Activated naive CD4-positive, alpha-beta T cell treated with anti-CD3 and anti-CD28 coated beads, Interleukin-2, amount 50 U/mL, for 24 hours (primary cell): Measurements from ENCODE around the gene DYRK1A.
"Not testable (repeated sequence)": the region's sequence is repeated elsewhere in the genome, so short reads cannot be mapped to it uniquely, and the experiment has no call there.

Source experiments
- H3K27ac Mint-ChIP-seq: one replicate; pipeline ENCODE4 v1.8.0; 2021; ENCODE audit warnings: mild to moderate bottlenecking, mixed read lengths
- H3K27me3 Mint-ChIP-seq: one replicate; pipeline ENCODE4 v1.8.0; 2021; ENCODE audit warnings: mixed read lengths
- H3K36me3 Mint-ChIP-seq: one replicate; pipeline ENCODE4 v1.8.0; 2021; ENCODE audit warnings: mixed read lengths
- H3K4me1 Mint-ChIP-seq: one replicate; pipeline ENCODE4 v1.8.0; 2021; ENCODE audit warnings: mixed read lengths
- H3K4me3 Mint-ChIP-seq: one replicate; pipeline ENCODE4 v1.8.0; 2021; ENCODE audit warnings: mild to moderate bottlenecking, mixed read lengths
- H3K9me3 Mint-ChIP-seq: one replicate; pipeline ENCODE4 v1.8.0; 2021; ENCODE audit warnings: mixed read lengths

DYRK1A gene

DNA sequence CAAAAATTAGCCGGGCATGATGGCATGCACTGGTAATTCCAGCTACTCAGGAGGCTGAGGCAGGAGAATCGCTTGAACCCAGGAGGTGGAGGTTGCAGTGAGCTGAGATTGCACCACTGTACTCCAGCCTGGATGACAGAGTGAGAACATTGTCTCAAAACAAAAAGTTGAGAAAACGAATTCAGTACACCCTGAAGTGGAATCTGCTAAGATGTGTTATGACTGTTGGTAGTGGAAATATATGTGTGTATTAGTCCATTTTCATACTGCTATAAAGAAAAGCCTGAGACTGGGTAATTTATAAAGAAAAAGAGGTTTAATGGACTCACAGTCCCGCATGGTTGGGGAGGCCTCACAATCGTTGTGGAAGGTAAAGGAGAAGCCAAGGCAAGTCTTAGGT, 158.4 kb downstream of the DYRK1A start:
- not testable (repeated sequence) for H3K4me1 Mint-ChIP-seq, H3K27ac Mint-ChIP-seq, H3K4me3 Mint-ChIP-seq, H3K9me3 Mint-ChIP-seq, H3K27me3 Mint-ChIP-seq, H3K36me3 Mint-ChIP-seq

GRCh38 chr21:37525810-37526209, 159.2 kb downstream of the DYRK1A start:
- no peak overlapping the region for H3K4me3 Mint-ChIP-seq
- no peaks in the 10 kb centered on the region for H3K9me3 Mint-ChIP-seq
- H3K27ac Mint-ChIP-seq = no peak overlapping the region
- peaks cover 4% of the 10 kb centered on the region for H3K4me1 Mint-ChIP-seq
- no peaks in the 10 kb centered on the region for H3K27me3 Mint-ChIP-seq
- no peaks in the 10 kb centered on the region for H3K36me3 Mint-ChIP-seq

- H3K4me3 Mint-ChIP-seq = no peak overlapping the region
- H3K4me1 Mint-ChIP-seq = no peaks in the 10 kb centered on the region
- peaks cover 5% of the 10 kb centered on the region for H3K27me3 Mint-ChIP-seq
- H3K27ac Mint-ChIP-seq = no peak overlapping the region
- H3K9me3 Mint-ChIP-seq = no peaks in the 10 kb centered on the region
- no peaks in the 10 kb centered on the region for H3K36me3 Mint-ChIP-seq
Measured at GRCh38 chr21:37527103-37527502, 160.5 kb downstream of the DYRK1A start.

DNA sequence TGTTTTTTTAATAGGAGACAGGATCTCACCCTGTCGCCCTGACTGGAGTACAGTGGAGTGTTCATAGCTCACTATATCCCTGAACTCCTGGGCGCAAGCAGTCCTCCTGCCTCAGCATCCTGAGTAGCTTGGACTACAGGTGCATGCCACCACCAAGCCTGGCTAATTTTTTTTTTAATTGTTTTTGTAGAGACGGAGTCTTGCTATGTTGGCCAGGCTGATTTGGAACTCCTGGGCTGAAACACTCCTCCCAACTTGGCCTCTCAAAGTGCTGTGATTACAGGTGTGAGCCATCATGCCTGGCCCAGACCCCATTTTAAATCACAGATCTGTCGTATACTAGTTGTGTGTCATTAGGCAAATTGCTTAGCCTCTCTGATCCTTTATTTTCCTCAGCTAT, 161.1 kb downstream of the DYRK1A start:
- H3K4me3 Mint-ChIP-seq = no peak overlapping the region
- no peak overlapping the region for H3K27ac Mint-ChIP-seq
- no peaks in the 10 kb centered on the region for H3K4me1 Mint-ChIP-seq
- no peaks in the 10 kb centered on the region for H3K36me3 Mint-ChIP-seq
- no peaks in the 10 kb centered on the region for H3K9me3 Mint-ChIP-seq
- peaks cover 6% of the 10 kb centered on the region for H3K27me3 Mint-ChIP-seq

DNA sequence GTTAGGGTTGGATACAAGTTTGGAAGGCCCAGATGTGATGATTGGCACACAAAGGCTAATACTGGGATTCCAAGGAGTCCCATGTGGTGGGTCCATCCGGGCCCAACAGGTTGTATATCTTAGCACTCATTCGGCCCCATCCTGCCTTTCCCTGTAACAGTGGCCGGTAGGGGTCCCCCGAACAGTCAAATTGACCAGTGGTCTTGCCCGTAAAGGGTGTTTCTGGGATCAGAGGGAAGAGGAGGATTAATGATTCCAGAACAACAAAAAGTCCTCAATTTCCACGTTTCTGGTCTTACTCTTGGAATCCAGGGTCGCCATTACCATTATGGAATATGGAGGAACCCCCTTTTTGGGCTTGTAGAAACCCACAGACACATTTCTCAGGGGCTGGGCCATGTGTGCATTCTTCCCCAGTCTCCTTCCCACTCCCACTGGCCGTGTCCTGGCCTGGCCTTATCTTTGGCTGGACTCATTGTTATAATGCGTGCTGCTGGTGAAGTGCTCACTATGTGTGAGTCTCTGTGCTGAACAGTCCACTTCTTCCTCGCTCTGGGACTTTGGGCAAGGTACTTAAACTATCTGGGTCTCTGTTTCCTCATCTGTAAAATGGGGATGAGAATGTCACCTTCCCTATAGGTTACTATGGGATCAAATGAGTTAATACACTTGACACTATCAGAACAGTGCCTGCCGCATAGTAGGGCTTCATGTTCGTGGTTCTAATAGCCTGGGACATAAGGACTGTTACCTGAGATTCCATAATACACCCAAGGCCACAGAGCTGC, 161.8 kb downstream of the DYRK1A start:
- no peaks in the 10 kb centered on the region for H3K9me3 Mint-ChIP-seq
- H3K27ac Mint-ChIP-seq = no peak overlapping the region
- no peaks in the 10 kb centered on the region for H3K36me3 Mint-ChIP-seq
- H3K4me1 Mint-ChIP-seq = no peaks in the 10 kb centered on the region
- H3K27me3 Mint-ChIP-seq = peaks cover 6% of the 10 kb centered on the region
- H3K4me3 Mint-ChIP-seq = no peak overlapping the region

DNA sequence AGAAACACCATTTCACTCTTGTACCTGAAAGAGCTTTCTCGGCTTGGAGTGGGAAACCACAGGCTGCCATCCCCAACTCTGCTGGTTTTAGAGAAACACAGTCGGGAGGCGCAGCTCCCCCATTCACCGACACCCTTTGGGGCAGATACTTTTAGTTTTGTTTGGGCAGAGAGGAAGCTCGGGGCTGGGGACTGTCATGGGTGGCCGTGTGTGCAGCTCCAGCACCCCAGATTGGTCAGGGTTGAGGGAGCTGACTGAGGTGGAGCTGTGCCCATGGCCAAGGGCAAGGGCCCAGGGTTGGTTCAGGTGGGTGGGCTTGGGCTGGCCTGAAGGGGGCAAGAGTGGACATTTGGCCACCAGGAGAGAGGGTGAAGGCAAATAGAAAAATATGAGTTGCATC, 163.1 kb downstream of the DYRK1A start:
- H3K4me1 Mint-ChIP-seq = no peaks in the 10 kb centered on the region
- H3K9me3 Mint-ChIP-seq = no peaks in the 10 kb centered on the region
- H3K36me3 Mint-ChIP-seq = no peaks in the 10 kb centered on the region
- no peak overlapping the region for H3K27ac Mint-ChIP-seq
- H3K4me3 Mint-ChIP-seq = no peak overlapping the region
- peaks cover 14% of the 10 kb centered on the region for H3K27me3 Mint-ChIP-seq

DNA sequence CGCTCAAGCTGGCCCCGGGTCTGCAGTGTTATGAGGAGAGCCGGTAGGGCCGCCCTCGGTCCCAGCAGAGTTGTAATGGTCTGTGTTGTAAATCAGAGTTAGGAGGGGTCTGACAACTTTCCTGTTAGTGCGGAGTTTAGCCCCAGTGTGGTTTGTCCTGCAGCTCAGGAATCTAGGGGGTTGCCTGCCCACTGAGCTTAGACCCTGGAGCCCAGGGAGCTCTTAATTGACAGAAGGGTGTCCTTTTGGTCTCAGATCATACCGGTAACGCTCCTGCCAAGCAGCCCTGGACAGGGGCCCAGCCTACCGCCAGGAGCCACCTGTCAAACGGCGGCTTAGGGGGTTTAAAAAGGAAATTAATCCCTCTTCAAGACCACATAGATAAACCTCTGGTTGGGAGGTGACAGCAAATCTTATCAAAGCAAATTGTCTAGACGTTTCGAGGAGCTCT, 164.4 kb downstream of the DYRK1A start:
- no peak overlapping the region for H3K4me3 Mint-ChIP-seq
- peaks cover 17% of the 10 kb centered on the region for H3K27me3 Mint-ChIP-seq
- H3K4me1 Mint-ChIP-seq = no peaks in the 10 kb centered on the region
- H3K36me3 Mint-ChIP-seq = no peaks in the 10 kb centered on the region
- H3K9me3 Mint-ChIP-seq = no peaks in the 10 kb centered on the region
- no peak overlapping the region for H3K27ac Mint-ChIP-seq

GRCh38 chr21:37531431-37531932, 164.9 kb downstream of the DYRK1A start:
- H3K9me3 Mint-ChIP-seq = no peaks in the 10 kb centered on the region
- no peaks in the 10 kb centered on the region for H3K4me1 Mint-ChIP-seq
- no peaks in the 10 kb centered on the region for H3K36me3 Mint-ChIP-seq
- H3K4me3 Mint-ChIP-seq = no peak overlapping the region
- H3K27me3 Mint-ChIP-seq = peaks cover 21% of the 10 kb centered on the region
- H3K27ac Mint-ChIP-seq = no peak overlapping the region

GRCh38 chr21:37532868-37533780, 166.6 kb downstream of the DYRK1A start:
- Mint-ChIP-seq H3K4me1 (no peaks in the 10 kb centered on the region), H3K9me3 (no peaks in the 10 kb centered on the region), H3K27me3 (peaks cover 22% of the 10 kb centered on the region), H3K27ac (no peak overlapping the region), H3K36me3 (peaks cover 2% of the 10 kb centered on the region), H3K4me3 (no peak overlapping the region)

DNA sequence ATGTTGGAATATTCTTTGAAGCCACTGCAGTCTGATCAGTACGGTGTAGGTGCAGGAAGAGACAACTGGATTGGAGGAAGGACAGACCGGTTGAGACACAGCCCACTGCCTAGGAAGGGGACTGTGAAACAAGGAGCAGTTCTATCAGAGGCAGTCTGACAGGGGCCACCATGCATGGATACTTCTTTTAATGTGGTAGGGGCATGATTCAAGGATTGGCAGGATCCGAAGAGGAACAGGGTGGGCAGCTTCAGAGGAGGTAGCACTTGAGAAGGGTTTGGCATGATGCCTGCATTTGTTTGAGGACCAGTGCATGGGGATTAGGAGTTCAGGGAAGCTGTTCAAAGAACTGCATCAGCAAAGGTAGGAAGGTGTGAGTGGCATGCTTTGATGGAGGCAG, 167.9 kb downstream of the DYRK1A start:
- Mint-ChIP-seq H3K9me3 (no peaks in the 10 kb centered on the region), H3K4me3 (no peak overlapping the region)

GRCh38 chr21:37535130-37535529, 168.6 kb downstream of the DYRK1A start:
- H3K4me1 Mint-ChIP-seq = no peaks in the 10 kb centered on the region
- peaks cover 2% of the 10 kb centered on the region for H3K36me3 Mint-ChIP-seq
- H3K9me3 Mint-ChIP-seq = no peaks in the 10 kb centered on the region
- no peak overlapping the region for H3K27ac Mint-ChIP-seq
- no peak overlapping the region for H3K4me3 Mint-ChIP-seq
- H3K27me3 Mint-ChIP-seq = peaks cover 24% of the 10 kb centered on the region

More for the DNA sequence above, 167.9 kb downstream of the DYRK1A start:
- Mint-ChIP-seq H3K27me3 (peaks cover 24% of the 10 kb centered on the region), H3K4me1 (no peaks in the 10 kb centered on the region), H3K36me3 (peaks cover 2% of the 10 kb centered on the region), H3K27ac (no peak overlapping the region)

GRCh38 chr21:37535672-37536071, 169.1 kb downstream of the DYRK1A start:
- Mint-ChIP-seq H3K27me3 (peaks cover 24% of the 10 kb centered on the region), H3K9me3 (no peaks in the 10 kb centered on the region), H3K4me1 (no peaks in the 10 kb centered on the region), H3K36me3 (peaks cover 2% of the 10 kb centered on the region), H3K27ac (no peak overlapping the region), H3K4me3 (no peak overlapping the region)

GRCh38 chr21:37536616-37537278, 170.2 kb downstream of the DYRK1A start:
- Mint-ChIP-seq H3K4me3 (no peak overlapping the region), H3K9me3 (peaks cover 8% of the 10 kb centered on the region), H3K4me1 (no peaks in the 10 kb centered on the region), H3K36me3 (peaks cover 7% of the 10 kb centered on the region), H3K27me3 (peaks cover 25% of the 10 kb centered on the region), H3K27ac (no peak overlapping the region)

GRCh38 chr21:37537391-37537996, 170.9 kb downstream of the DYRK1A start:
- Mint-ChIP-seq H3K27ac (no peak overlapping the region), H3K4me3 (no peak overlapping the region), H3K9me3 (peaks cover 16% of the 10 kb centered on the region), H3K4me1 (no peaks in the 10 kb centered on the region), H3K36me3 (peaks cover 11% of the 10 kb centered on the region), H3K27me3 (peaks cover 25% of the 10 kb centered on the region)

GRCh38 chr21:37538971-37539590, 172.5 kb downstream of the DYRK1A start:
- H3K27ac Mint-ChIP-seq = no peak overlapping the region
- peaks cover 24% of the 10 kb centered on the region for H3K9me3 Mint-ChIP-seq
- H3K4me1 Mint-ChIP-seq = no peaks in the 10 kb centered on the region

More at GRCh38 chr21:37538971-37539590, 172.5 kb downstream of the DYRK1A start:
- H3K4me3 Mint-ChIP-seq = no peak overlapping the region
- H3K27me3 Mint-ChIP-seq = peaks cover 26% of the 10 kb centered on the region
- H3K36me3 Mint-ChIP-seq = peaks cover 15% of the 10 kb centered on the region
